GM21360 (cell line): ENCODE measurements around the gene KLHL22.

ENCODE experiments used
- ATAC-seq: cut with Tn5 transposase; IDR thresholded peaks from one replicate; pipeline ENCODE4 v1.9.1; 2021; ENCODE audit warnings: mild to moderate bottlenecking, moderate library complexity; ENCODE audit not compliant: unreplicated experiment

Gene KLHL22

GRCh38 chr22:20450551-20450906 is 45.1 kb downstream of the KLHL22 start:
- no peak for ATAC-seq

- no peak for ATAC-seq
These were observed 45.6 kb downstream of the KLHL22 start for GRCh38 chr22:20449819-20450550.

- ATAC-seq, result no peak
These were observed 47.0 kb downstream of the KLHL22 start for GRCh38 chr22:20448630-20449029.

- no peak for ATAC-seq
These were observed 49.1 kb downstream of the KLHL22 start for GRCh38 chr22:20446383-20446970.

GRCh38 chr22:20444325-20444724 is 51.3 kb downstream of the KLHL22 start:
- ATAC-seq, result no peak

- no peak for ATAC-seq
These were observed 52.9 kb downstream of the KLHL22 start for GRCh38 chr22:20442485-20443284.

- ATAC-seq, result no peak
These were observed 53.7 kb downstream of the KLHL22 start for GRCh38 chr22:20441631-20442484.

- ATAC-seq, result no peak
These were observed 54.7 kb downstream of the KLHL22 start for GRCh38 chr22:20440637-20441591.

- no peak for ATAC-seq
These were observed 55.5 kb downstream of the KLHL22 start for GRCh38 chr22:20439928-20440575.

- no peak for ATAC-seq
These were observed 56.1 kb downstream of the KLHL22 start for GRCh38 chr22:20439556-20439927.

- ATAC-seq, result no peak
These were observed 56.7 kb downstream of the KLHL22 start for GRCh38 chr22:20438678-20439492.

- ATAC-seq, result no peak
These were observed 57.2 kb downstream of the KLHL22 start for GRCh38 chr22:20438427-20438677.

GRCh38 chr22:20437613-20438426 is 57.8 kb downstream of the KLHL22 start, which contains the start of gene SCARF2:
Gene SCARF2, minus strand, starts transcription at chr22:20437825. Its CDS starts 71 bp downstream, at chr22:20437754.
- no peak for ATAC-seq

- ATAC-seq, result no peak
These were observed 58.6 kb downstream of the KLHL22 start for GRCh38 chr22:20436768-20437612.

GRCh38 chr22:20436307-20436767 is 59.3 kb downstream of the KLHL22 start:
- no peak for ATAC-seq

GRCh38 chr22:20435436-20436306 is 59.9 kb downstream of the KLHL22 start:
- ATAC-seq, result no peak
